GM19238 (cell line): ENCODE results near the gene C9orf85.
"Not testable (repeated sequence)": the region's sequence is repeated elsewhere in the genome, so short reads cannot be mapped to it uniquely, and the experiment has no call there.

ENCODE experiments used
- DNase-seq: peaks from one replicate; pipeline ENCODE4 v3.0.0; 2011; ENCODE audit warnings: low spot score; ENCODE audit not compliant: insufficient read length

Gene C9orf85

GRCh38 chr9:71941998-71942567, 30.6 kb downstream of the C9orf85 start:
- DNase-seq = no peak

DNA sequence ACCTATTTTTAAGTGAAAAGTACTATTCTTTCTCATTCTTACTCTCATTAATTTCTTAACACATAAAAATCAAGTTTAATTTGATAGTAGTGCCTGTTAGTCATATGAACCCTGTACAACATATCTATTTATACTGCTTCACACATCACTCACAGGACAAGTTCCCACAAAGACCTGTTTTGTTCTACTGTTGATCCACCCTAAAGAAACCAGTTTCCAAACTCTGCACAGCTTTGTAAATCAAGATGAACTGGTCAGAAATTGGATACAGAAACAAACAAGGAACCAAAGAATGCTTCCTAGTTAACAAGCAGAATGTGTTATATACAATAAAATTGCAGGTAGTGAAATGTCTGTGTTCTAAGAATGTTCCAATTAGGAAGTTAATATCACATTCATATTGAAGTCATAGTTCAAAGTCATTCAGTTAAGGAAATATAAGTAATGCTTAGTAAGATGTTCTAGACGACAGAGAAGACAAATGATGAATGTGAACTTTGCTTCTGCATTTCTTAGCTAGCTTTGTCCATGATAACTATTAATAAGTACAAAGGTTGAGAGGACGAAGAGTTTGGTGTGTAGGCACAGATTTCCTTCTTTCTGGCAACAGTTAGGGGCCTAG, 33.4 kb downstream of the C9orf85 start:
- no peak for DNase-seq

DNA sequence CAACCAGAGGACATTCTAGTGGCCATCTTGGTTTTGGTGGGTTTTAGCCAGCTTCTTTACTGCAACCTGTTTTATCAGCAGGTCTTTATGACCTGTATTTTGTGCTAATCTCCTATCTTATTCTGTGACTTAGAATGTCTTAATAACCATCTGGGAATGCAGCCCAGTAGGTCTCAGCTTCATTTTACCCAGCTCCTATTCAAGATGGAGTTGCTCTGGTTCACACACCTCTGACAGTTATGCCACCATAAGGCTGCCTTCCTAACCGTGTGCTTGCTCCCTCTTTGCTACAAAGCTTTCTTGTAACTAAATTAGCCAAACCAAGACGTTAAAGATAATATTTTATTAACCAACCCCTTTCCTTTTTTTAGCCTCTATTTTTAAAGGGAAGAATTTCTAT, 43.2 kb downstream of the C9orf85 start:
- not testable (repeated sequence) for DNase-seq

DNA sequence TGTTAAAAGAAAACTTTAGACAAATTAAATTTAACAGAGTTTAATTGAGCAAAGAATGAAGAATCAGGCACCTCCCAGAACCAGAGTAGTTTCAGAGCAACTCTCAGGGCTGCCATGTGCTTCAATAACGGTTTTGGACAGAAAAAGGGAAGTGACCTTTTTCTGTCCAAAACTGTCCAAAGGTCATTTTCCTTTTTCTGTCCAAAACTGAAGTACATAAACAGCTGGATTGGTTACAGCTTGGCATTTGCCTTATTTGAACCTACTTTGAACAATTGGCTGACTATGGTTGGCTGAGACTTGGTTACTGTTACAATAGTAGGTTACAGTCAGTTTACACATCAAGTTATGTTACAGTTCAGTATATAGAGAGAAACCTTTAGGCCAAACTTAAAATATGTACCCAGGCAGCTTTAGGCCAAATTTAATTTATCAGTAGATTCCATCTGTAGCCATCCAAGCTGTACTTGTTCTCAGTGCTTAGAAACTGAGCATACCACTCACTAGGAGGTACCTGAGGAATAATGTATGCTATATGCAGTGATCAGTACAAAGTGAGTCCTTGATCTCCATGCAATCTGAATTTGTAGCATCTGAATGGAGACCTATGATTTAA, 44.0 kb downstream of the C9orf85 start:
- no peak for DNase-seq

DNA sequence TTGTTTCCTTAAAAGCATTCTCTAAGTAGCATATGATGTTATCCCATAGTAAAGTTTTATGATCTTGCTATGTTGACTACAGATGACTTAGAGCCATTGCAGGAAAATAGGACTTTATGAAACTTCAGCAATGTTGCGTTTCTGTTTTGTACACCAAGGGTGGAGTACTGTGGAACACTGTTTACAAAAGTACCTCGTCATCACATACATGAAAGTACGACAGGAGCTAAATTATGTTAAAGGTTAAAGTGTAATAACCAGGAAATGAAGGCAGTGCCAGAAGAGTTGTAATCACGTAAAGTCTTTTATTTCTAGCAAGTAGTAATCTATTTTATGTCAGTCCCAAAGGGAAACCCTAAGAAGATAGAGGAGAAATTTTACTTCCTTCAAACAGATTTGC, 50.9 kb downstream of the C9orf85 start:
- no peak for DNase-seq

- DNase-seq = not testable (repeated sequence)
Measured at GRCh38 chr9:71963471-71963996, 52.1 kb downstream of the C9orf85 start.

DNA sequence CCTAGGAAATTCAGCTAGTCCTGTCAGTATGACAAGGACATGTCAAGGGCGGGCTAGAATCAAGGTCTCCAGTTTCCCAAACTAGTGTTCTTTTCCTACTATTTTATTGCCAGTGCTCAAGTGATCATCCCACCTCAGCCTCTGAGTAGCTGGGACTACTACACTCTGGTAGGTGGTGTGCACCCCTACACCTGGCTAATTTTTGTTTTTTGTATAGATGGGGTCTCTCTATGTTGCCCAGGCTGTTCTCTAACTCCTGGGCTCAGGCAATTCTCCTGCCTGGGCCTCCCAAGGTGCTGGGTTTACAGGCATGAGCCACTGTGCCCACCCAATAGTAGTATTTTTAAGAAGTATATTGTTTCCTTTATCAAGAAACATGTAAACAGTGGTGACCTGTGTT, 54.0 kb downstream of the C9orf85 start:
- no peak for DNase-seq

DNA sequence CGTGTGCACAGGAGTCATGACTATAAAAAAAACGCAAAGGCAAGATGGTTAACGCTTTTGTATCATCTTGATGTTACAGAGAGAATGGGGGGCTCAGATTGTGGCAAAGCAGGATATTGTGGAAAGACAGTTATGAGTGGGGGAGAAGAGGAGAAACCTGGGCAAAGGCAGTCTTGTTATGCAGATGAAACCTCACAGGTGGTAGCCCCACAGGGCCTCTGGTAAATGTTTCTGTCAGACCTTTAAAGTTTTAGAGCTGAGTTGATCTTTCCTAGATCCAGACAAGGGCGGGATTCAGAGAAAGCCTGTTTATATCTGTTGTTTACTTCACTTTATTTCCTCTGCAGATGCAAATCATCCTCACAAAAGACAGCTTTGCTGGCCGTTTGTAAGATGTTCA, 55.2 kb downstream of the C9orf85 start:
- no peak for DNase-seq

DNA sequence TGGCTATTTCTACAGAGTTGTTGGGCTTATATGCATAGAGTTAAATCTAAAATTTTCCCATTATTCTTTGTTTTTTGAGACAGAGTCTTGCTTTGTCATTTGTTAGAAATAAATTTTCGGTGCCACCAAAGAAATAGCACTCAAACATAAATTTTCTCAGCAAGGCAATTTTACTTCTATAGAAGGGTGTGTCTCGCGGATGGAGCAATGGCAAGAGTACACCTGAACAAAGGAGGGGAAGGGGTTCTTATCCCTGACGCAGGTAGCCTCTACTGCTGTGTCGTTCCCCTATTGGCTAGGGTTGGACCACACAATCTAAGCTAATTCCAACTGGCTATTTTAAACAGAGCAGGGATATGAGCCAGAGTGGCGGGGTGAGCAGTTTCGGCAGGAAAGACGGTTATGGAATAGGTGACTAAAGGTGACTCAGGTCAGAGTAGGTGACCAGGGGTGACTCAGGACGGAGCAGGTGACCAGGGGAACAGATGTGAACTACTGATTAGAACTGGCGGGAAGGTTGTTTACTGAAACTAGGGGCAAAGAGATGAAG, 57.2 kb downstream of the C9orf85 start:
- no peak for DNase-seq

- DNase-seq = no peak
Measured at GRCh38 chr9:71975833-71976232, 64.4 kb downstream of the C9orf85 start.

DNA sequence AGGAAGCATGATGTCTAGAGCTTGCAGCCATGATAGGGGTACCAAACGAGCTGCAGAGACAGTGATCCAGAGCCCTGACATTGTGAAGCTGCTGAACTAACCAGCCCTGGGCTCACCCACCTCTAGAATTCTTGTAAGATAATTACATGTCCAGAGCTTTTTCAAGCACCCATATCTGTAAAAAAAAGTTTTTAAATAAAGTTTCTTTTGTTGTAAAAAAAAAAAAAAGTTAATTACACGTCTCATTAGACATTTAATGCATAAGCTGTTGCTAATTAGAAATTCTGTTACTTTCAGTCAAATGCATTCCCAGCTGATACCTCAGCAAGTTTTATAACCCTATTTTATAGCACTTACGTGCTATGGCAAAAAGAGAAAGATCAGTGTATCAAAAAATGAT, 65.6 kb downstream of the C9orf85 start:
- no peak for DNase-seq

GRCh38 chr9:71980266-71981190, 69.1 kb downstream of the C9orf85 start:
- no peak for DNase-seq

GRCh38 chr9:71981944-71982343, 70.5 kb downstream of the C9orf85 start:
- DNase-seq = no peak

GRCh38 chr9:71984403-71984802, 73.0 kb downstream of the C9orf85 start:
- DNase-seq = no peak

GRCh38 chr9:71984831-71985281, 73.4 kb downstream of the C9orf85 start:
- DNase-seq = no peak

DNA sequence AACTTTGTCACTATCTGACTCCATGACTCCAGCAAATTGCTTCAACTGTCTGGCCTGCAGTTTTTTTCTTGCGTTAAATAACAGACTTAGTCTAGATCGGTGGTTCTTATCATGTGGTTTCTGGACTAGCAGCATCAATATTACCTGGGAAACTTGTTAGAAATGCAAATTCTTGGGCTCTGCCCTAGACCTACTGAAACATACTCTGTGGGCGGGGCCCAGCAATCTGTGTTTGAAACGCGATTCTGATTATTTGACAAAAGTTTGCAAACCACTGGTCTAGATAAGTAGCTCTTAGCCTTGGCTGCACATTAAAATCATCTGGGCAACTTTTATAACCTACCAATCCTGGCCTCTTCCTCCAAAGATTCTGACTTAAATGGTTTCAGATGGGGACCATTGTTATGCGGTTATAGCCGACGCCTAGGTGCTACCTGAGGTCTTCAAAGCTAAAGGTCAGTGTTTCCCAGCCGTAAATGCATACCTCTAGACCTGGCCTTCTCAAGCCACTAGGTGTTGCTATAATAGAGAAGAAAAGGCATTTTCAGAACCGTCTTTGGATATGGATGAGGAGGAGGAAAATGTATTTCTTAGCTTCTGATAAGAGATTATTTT, 74.0 kb downstream of the C9orf85 start:
- no peak for DNase-seq

- DNase-seq = no peak
Measured at GRCh38 chr9:71986900-71987299, 75.5 kb downstream of the C9orf85 start.

GRCh38 chr9:71987471-71988371, 76.3 kb downstream of the C9orf85 start:
- DNase-seq = no peak

GRCh38 chr9:71990466-71990865, 79.0 kb downstream of the C9orf85 start:
- DNase-seq = no peak

DNA sequence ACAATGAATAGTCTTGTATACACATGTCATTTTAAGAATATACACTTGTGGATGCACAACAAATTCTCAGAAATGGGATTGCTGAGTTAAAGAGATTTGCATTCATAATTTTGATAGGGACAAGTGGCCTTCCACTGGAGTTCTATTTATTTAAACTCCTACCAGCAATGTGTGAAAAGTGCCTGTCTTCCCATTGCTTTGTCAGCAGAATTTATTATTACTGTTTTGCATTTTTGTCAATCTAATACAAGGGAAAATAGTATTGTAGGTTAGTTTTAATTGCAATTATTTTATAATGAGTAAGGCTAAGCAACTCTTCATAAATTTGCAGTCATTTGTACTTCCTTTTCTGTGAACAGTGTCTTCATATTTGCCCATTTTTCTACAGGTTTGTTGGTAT, 94.0 kb downstream of the C9orf85 start:
- DNase-seq = no peak
